GM21825 (cell line): ENCODE results near the gene GNAL.
A peak's percentile ranks its signal among the peaks of the same experiment; 100 is the strongest.
"Not testable (repeated sequence)": the region's sequence is repeated elsewhere in the genome, so short reads cannot be mapped to it uniquely, and the experiment has no call there.

Experiments
- ATAC-seq: cut with Tn5 transposase; IDR thresholded peaks from one replicate; pipeline ENCODE4 v1.9.1; 2021; ENCODE audit warnings: mild to moderate bottlenecking, moderate library complexity; ENCODE audit not compliant: unreplicated experiment

GNAL gene

GRCh38 chr18:11844436-11844835 lies 155.4 kb downstream of the GNAL start:
- no peak for ATAC-seq

GRCh38 chr18:11845654-11846053 lies 156.6 kb downstream of the GNAL start:
- no peak for ATAC-seq

GRCh38 chr18:11847811-11848210 lies 158.7 kb downstream of the GNAL start:
- ATAC-seq = no peak

GRCh38 chr18:11849279-11849678 lies 160.2 kb downstream of the GNAL start:
- ATAC-seq = no peak

GRCh38 chr18:11849841-11850634 lies 161.0 kb downstream of the GNAL start:
- ATAC-seq = no peak

- ATAC-seq = peak; percentile 26
Observed at GRCh38 chr18:11850821-11851145, 161.7 kb downstream of the GNAL start.

GRCh38 chr18:11851146-11851805 lies 162.2 kb downstream of the GNAL start, which contains the start of gene CHMP1B:
Gene CHMP1B (plus strand): TSS chr18:11851413. CDS start chr18:11851512, 99 bp downstream.
- ATAC-seq = peak; percentile 95

- no peak for ATAC-seq
Observed at GRCh38 chr18:11851806-11852337, 162.8 kb downstream of the GNAL start.

GRCh38 chr18:11854554-11854953 lies 165.5 kb downstream of the GNAL start:
- ATAC-seq = not testable (repeated sequence)

- ATAC-seq = no peak
Observed at GRCh38 chr18:11857177-11857887, 168.3 kb downstream of the GNAL start.

GRCh38 chr18:11859282-11859830 lies 170.3 kb downstream of the GNAL start:
- ATAC-seq = no peak

GRCh38 chr18:11859903-11860407 lies 170.9 kb downstream of the GNAL start:
- ATAC-seq = no peak

GRCh38 chr18:11860594-11861450 lies 171.8 kb downstream of the GNAL start:
- no peak for ATAC-seq

GRCh38 chr18:11861583-11862288 lies 172.7 kb downstream of the GNAL start:
- no peak for ATAC-seq

GRCh38 chr18:11862468-11863137 lies 173.5 kb downstream of the GNAL start:
- no peak for ATAC-seq

GRCh38 chr18:11864471-11864870 lies 175.4 kb downstream of the GNAL start:
- ATAC-seq = no peak

GRCh38 chr18:11865071-11865470 lies 176.0 kb downstream of the GNAL start:
- no peak for ATAC-seq

- ATAC-seq = no peak
Observed at GRCh38 chr18:11866329-11866728, 177.3 kb downstream of the GNAL start.

GRCh38 chr18:11866764-11867163 lies 177.7 kb downstream of the GNAL start:
- ATAC-seq = no peak
